Hippocampal formation (tissue), 2 donors: ENCODE measurements around the gene TDG.
"Not testable (repeated sequence)": the region's sequence is repeated elsewhere in the genome, so short reads cannot be mapped to it uniquely, and the experiment has no call there.

Source experiments
- DNase-seq, 2 donors: peaks; one replicate each; lab custom pipeline; 2025; lab: John Stamatoyannopoulos, UW

TDG gene

DNA sequence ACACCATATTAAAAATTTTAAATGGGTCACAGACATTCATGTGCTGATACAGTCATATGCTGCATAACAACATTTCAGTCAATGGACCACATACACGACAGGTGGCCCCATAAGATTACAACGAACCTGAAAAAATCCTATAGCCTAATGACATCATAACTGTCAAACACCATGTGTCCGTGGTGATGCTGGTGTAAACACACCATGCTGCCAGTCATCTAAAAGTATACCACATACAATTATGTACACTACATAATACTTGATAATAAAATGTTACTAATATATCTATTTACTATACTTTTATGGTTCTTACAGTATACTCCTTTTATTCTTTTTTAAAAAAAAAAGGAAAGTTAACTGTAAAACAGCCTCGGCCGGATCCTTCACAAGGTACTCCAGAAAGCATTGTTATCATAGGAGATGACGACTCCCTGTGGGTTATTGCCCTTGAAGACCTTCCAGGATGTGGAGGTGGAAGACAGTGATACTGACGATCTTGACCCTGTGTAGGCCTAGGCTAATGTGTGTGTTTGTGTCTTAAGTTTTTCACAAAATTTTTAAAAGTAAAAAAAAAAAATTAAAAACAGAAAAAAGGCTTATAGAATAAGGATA is 5.0 kb upstream of the TDG start:
- DNase-seq = no peak

DNA sequence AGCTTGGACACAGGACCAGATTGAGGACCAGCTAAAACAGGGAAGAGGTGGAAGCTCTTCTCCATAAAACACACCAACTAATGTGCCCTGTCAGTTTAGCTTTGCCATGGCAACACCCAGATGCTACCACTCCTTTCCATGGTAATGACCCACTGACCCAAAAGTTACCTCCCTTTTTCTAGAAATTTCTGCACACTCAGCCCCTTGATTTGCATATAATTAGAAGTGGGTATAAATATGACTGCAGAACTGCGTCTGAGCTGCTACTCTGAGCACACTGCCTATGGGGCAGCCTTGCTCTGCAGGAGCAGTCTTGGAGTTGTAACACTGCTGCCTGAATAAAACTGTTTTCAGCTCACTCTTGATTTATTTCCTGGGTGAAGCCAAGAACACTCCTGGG is 3.2 kb upstream of the TDG start:
- DNase-seq = no peak

DNA sequence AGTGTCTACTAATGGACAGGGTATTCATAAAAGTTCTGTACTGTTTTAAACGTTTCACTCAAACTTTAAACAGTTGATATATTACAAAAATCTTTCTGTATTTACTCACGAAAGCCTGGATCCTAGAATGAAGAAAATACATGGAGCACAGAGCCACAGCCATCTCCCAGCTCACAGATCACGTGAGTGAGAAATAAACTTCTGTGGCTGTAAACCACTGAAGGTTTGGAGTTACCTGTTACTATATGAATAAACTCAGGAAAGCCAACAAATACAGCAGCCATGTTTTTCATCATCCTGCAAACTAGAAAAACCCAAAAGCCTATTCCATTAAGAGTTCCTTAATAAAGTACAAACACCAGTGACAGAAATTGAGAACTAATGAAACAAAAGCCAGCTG is 867 bp upstream of the TDG start:
- DNase-seq = no peak

DNA sequence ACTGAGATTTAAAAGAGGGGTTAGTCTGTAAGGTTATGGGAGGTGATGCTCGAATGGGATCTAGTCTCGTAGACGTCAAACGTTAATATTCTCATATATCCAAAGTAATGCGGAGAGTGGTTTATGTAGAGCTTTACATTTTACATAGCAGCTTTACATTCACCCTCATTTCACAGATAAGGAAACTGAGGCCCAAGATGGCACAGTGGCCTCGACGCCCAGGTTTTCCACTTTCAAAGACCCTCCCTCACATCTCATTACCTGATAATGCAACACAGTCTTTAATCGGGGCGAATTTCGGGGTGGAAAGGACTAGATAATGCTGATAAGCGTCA is 450 bp upstream of the TDG start:
- no peak for DNase-seq

DNA sequence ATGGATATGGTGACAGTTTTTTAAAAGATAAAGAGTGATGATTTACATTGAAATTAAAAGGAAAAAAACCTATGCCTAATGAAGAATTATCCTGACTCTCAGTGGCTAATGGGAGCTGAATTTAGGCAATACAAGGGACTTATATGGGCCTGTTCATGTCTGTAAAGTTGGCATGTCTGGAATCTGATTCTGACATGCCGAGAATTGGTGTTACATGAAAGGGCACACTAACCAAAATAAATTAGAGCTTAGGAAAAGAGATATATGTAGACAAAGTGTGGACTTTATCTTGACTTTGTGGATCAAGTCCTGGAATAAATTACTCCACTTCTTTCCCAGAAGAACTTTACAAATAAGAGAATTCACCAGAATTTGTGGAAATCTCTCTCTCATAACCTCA is 1.1 kb downstream of the TDG start:
- no peak for DNase-seq

DNA sequence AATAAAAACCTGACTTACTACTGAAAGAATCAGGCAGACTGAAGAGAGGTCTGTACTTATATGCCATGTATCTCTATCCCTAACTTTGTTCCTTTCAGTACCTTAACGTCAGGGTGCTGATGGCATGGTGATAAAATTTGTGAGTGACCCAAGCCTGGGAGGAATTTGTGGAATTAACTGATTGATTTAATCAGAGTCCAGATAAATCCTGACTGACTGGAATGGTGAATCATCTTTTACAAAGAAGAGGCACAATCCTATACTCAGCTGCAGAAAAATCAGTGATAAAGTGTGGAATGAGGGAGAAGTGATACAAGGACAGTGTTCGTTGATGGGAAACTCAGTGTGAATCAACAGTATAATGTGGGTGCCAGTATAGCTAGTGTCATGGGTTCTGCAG is 3.7 kb downstream of the TDG start:
- DNase-seq = no peak

DNA sequence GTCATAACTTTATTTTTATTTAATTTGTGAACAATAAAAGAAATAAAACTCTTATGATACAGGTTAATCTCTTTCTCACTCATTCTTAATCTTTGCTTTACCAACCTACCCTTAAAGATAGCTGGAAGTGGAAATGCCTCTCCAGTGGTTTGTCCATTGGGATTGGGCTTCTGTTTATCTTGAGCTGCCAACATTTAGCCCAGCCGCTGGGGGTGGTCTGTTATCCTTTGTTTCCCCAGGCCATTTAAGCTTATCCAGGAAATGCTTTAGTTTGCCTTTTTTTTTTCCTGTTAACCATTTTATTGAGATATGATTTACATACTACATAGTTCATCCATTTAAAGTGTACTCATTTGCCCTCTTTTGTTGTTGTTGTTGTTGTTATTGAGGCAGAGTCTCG is 8.2 kb downstream of the TDG start:
- no peak for DNase-seq

DNA sequence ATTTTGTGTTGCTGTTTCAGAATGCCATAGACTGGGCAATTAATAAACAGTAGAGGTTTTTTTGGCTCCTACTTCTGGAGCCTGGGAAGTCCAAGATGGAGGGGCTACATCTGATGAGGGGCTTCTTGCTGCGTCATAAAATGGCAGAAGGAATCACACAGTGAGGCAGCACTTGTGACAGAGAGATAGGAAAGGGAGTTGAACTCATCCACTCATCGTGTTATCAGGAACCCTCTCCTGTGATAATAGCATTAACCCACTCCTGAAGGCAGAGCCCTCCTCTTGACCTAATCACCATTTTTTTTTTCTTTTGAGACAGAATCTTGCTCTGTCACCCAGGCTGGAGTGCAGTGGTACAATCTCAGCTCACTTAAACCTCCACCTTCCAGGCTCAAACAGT is 9.7 kb downstream of the TDG start:
- no peak for DNase-seq

DNA sequence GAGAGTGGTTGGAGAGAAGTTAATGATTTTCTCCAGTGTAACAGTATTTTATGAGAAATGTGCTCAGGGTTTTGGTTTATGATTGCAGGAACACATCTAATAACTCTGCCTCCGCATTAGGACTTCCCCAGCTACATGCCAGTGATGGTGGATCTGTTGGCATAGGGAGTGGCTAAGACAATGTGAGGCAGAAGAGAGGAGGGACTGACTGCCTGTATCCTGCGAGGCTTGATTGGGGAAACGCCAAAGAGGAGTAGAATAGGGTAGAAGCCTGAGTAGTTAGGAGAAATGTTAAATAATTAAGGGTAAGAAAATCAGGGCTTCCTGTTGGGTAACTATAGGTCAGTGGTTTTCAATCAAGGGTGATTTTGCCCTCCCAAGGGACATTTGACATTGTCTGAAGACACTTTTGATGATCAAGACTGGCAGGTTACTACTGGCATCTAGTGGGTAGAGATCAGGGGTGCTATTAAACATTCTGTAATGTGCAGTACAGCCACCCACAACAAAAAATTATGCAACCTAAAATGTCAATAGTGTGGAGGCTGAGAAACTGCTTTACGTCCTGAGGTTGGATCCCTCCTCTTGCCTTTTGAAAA is 12.8 kb downstream of the TDG start:
- no peak for DNase-seq

DNA sequence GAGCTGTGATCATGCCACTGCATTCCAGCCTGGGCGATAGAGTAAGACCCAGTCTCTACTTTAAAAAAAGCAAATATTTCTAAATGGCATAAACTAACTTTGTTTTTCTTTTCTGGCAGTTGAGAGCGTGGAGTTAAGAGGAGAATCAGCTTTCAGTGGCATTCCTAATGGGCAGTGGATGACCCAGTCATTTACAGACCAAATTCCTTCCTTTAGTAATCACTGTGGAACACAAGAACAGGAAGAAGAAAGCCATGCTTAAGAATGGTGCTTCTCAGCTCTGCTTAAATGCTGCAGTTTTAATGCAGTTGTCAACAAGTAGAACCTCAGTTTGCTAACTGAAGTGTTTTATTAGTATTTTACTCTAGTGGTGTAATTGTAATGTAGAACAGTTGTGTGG is 21.2 kb downstream of the TDG start:
- DNase-seq = no peak

DNA sequence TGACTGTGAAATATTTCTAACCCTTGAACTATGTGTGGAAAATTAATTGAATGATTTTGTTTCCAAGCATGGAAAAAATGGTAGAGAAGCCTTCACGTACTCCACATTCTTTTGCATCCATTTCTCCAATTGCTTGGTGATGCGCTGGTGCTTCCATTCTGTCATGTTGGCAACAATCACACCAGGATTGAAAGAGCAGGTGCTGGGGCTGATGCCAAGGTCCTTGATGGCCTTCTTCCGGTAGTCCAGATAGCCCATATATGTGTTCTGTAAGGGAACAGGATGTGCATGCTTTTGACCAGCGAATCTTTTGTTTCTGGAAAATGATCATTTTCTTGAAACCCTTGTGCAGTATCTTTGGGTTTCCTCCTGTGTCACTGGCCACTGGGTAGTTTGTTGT is 28.6 kb downstream of the TDG start:
- no peak for DNase-seq

DNA sequence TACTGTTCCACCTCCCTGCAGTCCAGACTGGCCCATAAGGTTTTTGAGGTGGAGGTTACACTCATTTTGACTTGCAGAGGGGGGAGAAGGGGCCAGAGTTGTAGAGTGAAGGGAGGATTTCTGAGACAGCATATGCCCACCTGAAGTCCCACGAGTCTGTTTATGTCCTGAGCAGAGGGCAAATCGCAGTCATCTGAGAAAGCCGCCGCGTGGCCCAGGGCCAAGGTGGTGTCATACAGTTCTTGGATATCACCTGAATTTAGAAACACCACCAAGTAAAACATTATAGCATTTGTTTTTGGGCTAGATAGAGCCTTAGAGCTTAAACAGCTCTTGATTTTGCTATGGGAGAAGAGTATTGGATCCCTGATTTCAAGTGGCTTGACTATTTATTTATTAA is 30.9 kb downstream of the TDG start:
- no peak for DNase-seq

DNA sequence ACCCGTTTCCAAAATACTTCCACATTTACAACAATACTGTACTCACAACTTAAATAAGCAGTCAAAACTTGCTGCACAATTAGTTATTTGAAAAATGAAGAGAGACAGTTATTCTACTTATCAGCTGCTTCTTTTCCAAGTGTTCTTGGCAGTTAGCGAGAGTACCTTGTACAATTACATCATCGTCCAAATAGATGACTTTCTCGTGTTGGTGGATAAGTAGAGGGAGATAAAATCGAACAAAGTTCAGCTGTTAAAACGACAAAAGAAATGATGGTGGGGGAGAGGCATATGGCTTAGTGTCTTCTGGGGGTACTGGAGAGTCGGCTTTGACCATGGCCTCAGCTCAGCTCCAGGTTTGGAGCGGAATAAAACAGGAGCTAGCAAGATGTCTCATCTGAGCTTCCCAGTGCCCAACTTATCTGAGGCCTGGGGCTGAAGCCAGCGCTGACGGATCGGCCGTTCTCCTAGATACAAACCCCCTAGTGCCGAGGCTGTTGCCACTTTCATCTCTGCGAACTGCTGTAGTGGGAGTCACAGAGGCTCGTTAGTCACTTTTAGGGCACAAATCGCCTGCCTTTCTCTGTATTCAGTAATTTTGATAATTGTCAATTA is 31.7 kb downstream of the TDG start:
- DNase-seq = no peak

DNA sequence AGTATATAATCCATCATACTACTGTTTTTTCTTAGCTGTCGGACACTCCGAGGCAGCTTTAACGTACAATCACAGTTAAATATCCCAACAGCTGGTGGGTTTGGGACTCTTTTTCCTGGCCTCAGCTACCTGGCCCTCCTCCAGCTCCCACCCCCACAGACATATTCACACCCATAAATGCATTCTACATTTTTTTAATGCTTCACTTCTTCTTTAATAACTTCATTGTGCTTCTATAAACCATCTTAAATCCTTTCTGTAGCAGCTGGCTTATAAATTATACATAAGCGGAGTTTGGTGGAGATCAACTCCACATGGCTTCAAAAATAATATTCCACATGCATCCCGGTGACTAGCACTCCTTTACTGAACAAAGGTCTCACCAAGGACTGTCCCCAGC is 33.3 kb downstream of the TDG start:
- no peak for DNase-seq

DNA sequence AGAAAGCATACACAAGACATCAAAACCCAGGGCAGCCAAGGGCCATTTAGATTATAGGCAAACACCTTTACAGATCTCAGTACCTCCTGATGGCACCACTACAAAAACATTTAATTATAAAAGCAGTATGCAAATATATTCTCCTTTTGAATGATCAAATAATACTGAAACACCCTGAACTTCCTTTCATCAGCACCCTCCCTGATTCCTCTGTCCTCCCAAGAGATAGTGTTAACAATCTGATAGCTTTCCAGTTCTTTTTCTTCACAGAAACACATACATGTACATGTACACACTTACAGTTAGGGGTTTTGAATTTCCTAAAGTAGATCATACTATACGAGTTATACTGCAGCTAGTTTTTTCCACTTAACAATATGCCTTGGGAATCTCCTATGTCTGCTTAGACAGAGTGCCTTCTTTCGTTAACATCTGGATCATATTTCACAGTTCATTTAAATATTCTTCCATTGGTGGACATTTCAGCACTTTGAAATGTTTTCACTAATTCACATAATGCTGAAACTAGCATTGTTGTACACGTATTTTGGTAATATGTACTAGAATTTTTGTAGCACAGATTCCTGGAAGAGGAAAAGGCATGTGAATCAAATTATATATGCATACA is 35.2 kb downstream of the TDG start:
- no peak for DNase-seq

DNA sequence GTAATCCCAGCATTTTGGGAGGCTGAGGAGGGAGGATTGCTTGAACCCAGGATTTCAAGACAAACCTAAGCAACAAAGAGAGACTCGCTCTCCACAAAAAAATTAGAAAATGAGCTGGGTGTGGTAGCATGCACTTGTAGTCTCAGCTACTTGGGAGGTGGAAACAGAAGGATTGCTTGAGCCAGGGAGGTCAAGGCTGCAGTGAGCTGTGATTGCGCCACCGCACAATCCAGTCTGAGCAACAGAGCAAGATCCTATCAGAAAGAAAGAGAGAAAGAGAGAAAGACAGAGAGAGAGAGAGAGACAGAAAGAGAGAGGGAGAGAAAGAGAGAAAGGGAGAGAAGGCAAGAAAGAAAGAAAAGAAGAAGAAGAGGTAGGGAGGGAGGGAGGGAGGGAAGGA is 37.0 kb downstream of the TDG start:
- no peak for DNase-seq

DNA sequence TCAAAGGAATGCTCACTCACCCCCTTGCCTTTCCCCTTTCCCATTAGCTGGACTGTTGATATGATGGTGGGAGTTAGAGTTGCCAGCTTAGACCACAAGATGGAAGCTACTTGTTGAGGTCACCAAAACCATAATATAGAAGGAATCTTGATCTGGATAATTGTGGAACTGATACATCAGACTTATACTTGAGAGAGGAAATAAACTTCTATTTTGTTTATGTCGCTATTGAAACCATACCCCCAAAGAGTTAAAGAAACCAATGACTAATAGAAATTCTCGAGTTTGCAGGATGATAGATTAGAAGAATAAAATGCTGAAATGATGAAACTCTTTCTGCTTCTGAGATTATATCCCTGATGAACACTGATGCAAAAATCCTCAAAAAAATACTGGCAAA is 37.9 kb downstream of the TDG start:
- DNase-seq = no peak

DNA sequence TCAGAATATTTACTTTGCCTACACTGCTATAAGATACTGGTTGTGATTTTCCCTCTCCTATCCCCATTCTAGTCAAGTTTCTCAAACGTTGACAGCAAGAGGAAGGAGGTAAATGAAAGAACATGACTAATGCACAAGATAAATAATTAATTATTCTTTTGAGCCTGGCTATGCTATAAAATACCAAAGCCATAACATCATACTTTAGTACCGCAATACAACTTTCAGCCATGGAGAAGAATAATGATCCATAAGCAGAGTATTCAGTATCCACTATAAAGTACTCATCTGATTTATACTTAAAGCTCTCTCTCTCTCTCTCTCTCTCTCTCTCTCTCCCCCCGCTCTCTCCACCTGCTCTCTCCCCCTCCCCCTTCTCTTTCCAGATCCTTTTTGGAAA is 41.3 kb downstream of the TDG start:
- no peak for DNase-seq

DNA sequence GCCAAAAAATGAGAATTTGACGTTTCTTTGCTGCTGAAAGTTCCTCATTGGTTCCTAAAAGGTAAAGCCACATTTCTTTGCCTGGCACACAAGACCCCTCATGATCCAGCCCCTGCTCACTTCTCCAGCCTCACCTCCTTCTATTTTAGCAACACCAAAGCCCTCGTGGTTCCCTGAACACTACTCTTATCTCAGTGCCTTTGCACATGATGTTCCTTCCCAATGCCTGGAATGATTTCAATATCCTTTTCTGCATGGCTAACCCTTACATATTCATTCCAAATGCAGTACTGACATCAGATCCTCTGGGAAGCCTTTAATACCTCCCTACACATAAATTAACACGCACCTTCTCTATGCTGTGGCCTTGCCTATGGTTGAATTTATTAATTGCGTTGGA is 44.4 kb downstream of the TDG start:
- no peak for DNase-seq

DNA sequence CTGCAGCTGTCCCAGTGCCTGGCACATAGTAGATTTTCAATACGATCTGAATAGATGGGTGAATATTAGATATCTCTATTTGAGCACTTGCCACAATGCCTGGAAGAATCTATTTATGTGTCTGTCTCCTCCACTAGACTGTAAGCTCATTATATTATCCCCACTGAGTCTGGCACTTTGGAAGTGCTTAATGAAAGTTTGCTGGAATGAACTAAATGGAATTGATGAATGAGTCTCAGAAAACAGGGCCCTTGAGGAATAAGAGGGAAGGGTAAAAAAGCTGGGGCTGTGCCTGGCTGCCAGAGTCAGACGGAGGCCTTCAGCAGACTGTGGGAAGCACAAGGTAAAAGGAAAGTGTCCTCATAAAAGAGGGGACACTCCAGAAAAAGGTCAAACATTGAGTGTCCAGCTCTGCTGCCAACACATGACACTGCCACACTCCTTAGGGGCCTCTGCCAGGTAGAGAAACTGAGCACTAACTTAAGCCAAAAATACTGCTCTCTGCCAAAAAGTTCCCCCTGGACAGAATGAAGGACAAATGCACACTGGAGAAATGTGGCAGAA is 45.0 kb downstream of the TDG start:
- DNase-seq = peak in 1 of 2 donors; percentile 13

DNA sequence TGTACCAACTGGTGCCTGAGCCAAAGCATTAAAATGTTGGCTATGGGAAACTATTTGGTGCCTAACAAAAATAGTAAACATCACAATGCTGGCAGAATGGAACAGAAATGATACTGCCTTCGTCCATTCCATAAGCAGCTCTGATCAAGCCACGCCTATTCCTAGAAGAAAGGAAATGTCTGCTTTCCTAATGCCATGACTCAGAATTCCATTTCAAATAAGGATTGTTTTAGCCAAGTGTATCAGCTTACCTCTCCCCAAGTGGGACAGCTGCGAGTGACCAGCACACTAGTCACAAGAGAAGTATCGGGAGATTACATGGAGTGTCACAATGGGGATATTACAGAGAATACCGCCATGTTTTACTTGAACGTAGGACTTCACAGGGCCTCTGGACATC is 45.6 kb downstream of the TDG start:
- no peak for DNase-seq

DNA sequence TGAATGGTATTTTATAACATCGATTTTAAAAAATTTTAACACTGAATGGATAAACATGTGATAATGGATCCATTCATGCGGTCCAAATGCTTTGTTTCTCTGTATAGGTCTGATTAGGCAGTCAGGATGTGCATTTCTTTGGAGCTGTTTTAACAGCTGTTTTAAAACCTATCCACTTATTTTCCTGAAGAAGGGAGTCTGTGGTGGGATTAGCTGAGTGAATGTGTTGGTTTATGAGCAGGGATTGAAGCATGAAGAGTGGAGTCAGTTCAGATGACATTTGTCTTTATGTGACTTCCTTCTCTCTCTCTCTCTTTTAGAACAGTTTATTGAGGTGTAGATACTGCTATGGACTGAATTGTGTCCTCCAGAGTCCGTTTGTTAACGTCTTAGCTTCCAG is 46.7 kb downstream of the TDG start:
- no peak for DNase-seq

DNA sequence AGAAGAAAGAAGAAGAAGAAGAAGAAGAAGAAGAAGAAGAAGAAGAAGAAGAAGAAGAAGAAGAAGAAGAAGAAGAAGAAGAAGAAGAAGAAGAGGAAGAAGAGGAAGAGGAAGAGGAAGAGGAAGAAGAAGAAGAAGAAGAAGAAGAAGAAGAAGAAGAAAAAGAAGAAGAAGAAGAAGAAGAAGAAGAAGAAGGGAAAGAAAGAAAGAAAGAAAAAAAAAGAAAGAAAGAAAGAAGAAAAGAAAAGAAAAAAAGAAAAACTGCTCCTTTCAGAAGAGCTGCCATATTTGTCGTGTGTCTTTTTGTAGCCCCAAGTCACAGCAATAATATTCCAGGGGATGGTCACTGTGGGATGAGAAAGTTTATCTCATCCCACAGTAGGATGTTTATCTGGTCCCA is 56.2 kb downstream of the TDG start:
- DNase-seq = not testable (repeated sequence)
